Measurements from ENCODE around the gene CCDC40. TPM values are rescaled to one million over a fixed set of nuclear protein-coding genes. Genes with fewer than 3 reads are reported as not detected.
A peak's percentile ranks its signal among the peaks of the same experiment; 100 is the strongest.
"Not testable (repeated sequence)": the region's sequence is repeated elsewhere in the genome, so short reads cannot be mapped to it uniquely, and the experiment has no call there.

The CCDC40 gene
- polyA plus RNA-seq, 4 donors: 10.2 to 15.7 (median 12.9) TPM

DNA sequence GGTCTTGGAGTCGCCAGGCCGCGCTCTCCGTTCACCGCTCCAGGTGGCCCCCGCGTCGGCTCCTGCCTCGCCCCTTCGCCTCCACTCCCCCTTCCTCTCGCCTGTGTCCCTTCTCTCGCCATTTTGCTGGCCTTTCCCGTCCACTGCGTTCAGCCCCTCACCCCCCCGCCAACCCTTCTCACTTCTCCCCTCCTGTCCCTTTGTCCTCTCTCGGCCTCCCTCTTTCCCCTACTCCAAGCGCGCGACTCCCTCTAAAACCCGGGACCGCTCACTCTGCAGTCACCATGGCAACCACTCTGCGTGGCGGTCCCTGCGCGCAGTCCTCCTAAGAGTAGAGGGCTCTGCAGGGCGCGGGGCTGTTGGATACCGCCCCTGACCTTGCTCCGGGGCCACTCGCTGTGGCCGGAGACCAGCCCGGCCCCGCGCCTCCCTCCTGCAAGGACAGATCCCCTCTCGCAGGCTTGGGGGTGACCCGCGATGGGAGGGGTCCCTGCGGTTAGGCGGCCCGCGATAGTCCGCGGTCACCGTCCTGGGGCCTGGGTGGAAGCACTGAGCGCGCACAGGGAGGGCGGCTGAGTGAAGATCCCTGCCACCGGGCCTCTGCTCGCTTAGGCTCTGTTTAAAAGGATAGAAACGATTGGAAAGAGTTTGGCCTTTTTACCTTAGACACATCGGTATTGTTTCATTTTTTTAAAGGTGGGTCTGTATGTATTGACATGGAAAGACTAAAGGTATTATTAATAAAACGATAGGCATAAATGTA lies 454 bp downstream of the CCDC40 start:
- DNase-seq (ENCODE audit: low read depth in 4 of 4, low spot score in 3 of 4): no peak

DNA sequence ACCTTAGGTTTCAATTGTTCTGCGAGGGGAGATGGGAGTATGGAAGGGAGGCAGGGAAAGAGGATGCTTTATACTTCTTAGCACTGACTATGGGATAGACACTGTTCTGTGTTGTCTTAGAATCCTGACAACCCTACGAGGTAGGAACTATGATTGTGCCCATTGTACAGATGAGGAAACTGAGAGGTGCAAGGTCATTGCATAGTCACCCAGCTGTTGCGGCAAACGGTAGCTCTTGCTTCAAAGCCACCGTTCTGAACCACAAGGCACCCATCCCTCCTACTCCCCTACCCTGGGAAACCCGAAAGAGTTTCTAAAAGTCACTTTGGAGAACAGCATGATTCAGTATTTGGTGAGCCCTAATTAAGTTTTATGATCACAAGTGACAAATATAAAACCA lies 7.5 kb downstream of the CCDC40 start:
- no peak for DNase-seq (ENCODE audit: low read depth in 4 of 4, low spot score in 3 of 4)

DNA sequence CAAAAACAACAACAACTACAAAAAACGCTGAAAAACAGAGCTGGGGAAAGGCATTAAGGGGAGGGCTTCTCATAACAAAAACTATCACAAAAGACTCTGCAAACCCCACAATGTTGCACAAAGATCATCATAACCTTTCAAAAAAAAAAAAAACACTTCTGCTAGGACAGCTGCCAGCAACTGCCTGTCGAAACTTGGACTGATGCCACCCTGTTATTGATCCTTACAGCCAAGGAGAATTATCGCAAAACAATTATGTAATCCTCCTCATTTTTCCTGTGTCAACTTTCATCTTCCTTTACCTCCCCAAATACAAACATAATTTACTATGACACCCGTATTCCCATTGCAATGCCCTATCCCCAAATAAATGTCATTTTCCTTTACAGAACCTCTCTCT lies 9.3 kb downstream of the CCDC40 start:
- no peak for DNase-seq (ENCODE audit: low read depth in 4 of 4, low spot score in 3 of 4)

DNA sequence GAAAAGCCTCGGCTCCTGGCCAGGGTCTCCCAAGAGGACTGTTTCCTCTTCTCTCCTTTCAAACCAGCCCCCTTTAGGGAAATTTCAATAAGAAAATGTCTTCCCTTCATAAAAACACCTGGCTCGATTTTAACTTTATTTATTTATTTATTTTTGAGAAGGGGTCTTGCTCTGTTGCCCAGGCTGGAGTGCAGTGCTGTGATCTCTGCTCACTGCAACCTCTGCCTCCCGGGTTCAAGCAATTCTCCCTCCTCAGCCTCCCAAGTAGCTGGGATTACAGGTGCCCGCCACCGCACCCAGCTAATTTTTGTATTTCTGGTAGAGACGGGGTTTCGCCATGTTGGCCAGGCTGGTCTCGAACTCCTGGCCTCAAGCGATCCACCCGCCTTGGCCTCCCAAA lies 10.3 kb downstream of the CCDC40 start:
- DNase-seq (ENCODE audit: low read depth in 4 of 4, low spot score in 3 of 4): not testable (repeated sequence)

DNA sequence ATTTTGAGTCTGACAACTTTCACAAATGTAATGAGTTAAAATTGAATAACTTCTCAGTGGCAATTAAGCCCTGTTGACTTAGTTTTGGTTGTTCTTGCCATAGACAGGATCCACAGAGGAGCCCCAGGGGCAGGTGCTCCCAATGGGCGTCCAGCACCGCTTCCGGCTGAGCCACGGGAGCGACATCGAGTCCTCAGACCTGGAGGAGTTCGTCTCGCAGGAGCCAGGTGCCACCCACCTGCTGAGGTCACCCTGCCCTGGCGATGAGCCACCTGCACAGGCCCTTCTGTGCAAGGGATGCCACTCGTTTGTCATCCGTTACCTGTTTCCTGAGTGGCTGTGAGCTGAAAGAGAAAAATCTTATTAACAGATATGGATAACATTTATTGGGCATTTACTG lies 10.7 kb downstream of the CCDC40 start:
- DNase-seq (ENCODE audit: low read depth in 4 of 4, low spot score in 3 of 4): no peak

DNA sequence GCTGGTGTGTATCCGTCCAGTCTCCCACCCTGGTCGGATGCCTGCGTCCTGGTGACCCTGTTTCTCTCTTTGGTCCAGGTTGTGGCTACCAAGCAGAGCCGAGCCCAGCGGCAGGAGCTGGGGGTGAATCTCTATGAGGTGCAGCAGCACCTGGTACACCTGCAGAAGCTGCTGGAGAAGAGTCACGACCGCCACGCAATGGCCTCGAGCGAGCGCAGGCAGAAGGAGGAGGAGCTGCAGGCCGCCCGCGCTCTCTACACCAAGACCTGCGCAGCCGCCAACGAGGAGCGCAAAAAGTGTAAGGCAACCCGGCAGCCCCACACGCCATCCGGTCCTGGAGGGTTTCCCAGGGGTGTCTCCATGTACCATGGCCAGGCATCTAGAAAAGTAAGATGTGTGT lies 13.5 kb downstream of the CCDC40 start:
- no peak for DNase-seq (ENCODE audit: low read depth in 4 of 4, low spot score in 3 of 4)

DNA sequence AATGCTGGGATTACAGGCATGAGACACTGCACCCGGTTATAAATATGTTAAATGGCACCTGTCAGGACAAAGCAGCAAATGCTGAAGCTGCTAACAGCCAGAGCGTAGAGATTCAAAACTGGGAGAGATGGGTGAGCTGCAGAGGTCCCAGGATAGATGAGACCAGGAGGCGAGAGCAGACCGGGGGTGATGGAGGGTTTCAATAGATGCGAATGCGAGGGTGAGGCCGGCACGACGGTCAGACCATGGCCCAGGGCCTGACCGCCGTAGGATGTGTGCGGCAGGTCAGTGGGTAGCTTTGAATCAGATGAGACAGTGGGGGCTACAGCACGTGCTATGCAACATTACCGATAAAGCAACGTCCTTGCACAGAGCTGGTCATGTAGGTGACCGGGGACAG lies 14.3 kb downstream of the CCDC40 start:
- DNase-seq (ENCODE audit: low read depth in 4 of 4, low spot score in 3 of 4): no peak

DNA sequence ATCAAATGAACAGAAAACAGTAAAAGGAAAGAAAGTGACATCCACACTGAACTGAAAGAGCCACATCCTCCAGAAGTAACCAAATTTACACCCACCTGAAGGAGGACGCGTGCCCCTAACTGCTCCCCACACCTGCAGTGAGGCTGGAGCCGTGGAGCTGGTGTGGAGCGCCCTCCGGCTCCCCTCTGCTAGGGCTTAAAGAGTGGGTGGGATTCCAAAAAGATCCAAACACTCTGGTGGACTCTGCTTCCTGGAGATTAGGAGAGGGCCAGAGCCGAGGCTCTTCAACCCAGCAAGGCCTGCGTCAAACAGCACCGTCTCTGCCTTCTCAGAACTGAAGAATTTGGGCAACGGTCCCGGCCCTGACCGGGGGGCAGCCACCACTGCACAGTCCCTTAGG lies 15.2 kb downstream of the CCDC40 start:
- DNase-seq (ENCODE audit: low read depth in 4 of 4, low spot score in 3 of 4): no peak

DNA sequence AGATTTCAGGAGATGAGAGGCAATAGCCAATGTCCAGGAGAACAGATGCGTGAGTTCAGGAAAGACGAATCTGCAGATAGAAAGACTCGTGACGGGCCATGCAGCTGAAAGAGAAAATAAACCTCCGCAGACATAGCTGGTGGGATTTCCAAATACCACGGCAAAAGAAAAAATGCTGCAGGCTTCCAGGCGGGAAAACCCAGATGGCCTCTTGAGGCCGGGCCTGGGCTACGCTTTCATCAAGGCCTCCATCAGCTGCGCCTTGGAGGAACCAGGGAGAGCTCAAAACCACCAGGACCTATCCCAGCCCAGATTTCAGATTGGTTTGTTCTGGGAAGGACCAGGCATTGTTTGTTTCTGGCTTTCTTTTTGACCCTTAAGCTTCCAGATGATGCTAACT lies 16.7 kb downstream of the CCDC40 start:
- DNase-seq (ENCODE audit: low read depth in 4 of 4, low spot score in 3 of 4): no peak

DNA sequence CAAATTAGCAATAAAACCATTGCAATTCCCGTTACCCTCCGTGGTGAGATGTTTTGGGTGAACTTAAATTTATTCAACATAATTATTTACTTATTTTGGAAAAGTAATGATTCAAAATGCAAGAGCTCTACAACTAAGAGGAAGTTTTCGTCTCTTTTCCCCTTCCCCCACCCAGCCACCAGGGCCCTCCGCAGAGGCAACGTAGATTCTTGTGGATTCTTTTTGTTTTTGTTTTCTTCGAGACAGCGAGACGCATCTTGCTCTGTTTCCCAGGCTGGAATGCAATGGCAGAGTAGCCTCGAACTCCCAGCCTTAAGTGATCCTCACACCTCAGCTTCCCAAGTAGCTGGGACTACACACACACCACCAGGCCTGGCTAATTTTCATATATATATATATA lies 19.2 kb downstream of the CCDC40 start:
- DNase-seq (ENCODE audit: low read depth in 4 of 4, low spot score in 3 of 4): no peak

DNA sequence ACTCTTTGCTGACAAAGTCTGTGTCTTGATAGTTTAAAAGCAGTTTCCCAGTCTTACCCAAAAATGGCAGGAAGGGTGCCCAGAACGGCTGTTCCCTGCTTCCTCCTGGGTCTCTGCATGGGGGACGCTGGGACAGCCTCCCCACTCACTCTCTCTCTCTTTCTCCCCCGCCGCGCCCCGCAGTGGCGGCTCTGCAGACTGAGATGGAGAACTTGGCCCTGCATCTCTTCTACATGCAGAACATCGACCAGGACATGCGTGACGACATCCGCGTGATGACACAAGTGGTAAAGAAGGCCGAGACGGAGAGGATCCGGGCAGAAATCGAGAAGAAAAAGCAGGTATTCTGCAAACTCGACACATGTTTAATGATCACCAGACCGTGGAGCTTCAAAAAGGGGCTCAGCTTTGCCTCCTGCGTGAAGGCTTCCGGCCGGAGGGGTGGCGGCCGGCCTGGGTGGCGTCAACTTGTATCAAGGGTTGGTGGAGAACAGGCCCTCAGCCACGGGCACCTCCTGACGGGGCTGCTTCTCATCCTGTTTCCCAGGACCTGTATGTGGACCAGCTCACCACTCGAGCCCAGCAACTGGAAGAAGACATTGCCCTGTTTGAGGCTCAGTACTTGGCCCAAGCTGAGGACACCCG lies 22.0 kb downstream of the CCDC40 start:
- no peak for DNase-seq (ENCODE audit: low read depth in 4 of 4, low spot score in 3 of 4)

DNA sequence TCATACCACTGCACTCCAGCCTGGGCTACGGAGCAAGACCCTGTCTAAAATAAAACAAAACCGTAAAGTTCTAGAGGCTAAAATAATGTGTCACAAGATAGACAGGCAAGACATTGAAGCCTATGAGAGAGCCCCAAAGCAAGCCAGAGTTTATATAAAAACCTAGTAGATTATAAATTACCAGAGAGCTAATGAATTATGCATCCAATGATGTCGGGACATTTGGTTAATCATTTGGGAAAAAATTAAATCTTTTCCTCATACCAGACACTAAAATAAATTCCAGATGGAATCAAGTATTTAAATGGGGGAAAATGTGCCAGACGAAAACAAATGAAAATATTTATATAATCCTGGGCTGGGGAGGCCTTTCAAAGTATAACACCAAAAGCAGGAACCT lies 24.2 kb downstream of the CCDC40 start:
- no peak for DNase-seq (ENCODE audit: low read depth in 4 of 4, low spot score in 3 of 4)

DNA sequence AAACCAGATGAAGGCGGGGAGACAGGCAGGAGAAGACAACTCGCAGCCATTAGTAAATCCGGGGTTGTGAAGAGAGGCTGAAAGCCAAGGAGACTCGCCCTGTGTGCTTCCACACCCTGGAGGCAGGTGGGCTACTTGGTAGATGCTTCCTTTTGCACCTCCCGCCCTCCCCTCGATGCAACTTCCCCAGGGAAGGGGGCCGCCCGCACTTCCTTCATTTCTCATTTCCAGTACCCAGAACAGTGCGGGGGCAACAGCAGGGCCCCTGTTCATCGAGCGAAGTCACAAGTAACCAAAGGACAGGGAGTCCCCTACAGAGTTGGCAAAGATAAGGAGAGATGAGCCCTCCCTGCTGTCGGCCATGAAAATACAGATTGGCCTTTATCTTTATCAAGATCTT lies 25.0 kb downstream of the CCDC40 start:
- DNase-seq (ENCODE audit: low read depth in 4 of 4, low spot score in 3 of 4): no peak

DNA sequence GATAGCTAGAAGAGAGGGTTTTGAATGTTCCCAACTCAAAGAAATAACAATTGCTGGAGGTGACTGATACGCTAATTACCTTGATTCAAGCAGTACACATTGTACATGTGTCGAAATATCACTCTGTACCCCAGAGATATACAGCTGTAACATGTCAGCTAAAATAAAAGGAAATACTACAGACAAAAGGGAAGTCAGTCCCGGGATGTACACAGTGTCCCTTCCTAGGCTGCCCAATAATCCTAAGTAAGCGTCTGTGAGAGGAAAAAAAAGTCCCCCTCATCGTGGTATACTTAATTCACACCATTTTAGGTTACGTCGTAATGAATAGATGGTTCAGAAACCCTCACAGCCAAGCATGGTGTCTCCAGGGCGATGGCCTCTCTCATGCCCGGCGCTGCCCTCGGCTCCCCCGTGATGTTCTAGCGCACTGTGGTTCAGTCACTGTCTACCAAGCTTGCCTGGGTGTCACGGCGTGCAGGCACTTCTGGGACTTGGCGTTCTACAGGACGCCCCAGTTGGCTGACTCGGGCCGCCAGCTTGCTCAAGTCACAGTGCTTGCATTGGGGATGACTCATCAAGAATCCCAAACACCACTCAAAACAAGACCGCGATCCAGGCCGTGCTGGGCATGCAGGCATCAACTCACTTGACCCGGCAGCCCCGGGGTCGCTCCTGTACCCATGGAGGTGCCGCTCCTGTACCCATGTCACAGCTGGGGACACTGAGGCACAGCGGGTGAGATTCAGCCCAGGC lies 27.6 kb downstream of the CCDC40 start:
- no peak for DNase-seq (ENCODE audit: low read depth in 4 of 4, low spot score in 3 of 4)

DNA sequence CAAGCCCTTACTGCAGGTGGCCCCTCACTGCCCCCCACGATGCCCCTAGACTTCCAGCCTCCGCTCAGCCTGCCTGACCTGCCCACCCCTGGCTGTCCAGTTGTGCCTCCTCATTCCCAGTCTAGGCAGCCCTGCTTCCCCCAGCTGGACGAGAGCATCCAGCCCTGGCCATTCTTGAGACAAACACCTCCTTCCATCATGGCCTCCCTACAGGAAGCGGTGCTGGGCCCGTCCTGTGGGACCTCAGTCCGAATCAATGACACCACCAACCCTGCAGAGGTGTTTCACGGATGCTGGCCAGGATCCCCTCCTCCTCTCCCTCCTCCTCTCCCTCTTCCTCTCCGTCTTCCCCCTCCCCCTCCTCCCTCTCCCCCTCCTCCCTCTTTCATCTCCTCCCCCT lies 28.3 kb downstream of the CCDC40 start:
- no peak for DNase-seq (ENCODE audit: low read depth in 4 of 4, low spot score in 3 of 4)

DNA sequence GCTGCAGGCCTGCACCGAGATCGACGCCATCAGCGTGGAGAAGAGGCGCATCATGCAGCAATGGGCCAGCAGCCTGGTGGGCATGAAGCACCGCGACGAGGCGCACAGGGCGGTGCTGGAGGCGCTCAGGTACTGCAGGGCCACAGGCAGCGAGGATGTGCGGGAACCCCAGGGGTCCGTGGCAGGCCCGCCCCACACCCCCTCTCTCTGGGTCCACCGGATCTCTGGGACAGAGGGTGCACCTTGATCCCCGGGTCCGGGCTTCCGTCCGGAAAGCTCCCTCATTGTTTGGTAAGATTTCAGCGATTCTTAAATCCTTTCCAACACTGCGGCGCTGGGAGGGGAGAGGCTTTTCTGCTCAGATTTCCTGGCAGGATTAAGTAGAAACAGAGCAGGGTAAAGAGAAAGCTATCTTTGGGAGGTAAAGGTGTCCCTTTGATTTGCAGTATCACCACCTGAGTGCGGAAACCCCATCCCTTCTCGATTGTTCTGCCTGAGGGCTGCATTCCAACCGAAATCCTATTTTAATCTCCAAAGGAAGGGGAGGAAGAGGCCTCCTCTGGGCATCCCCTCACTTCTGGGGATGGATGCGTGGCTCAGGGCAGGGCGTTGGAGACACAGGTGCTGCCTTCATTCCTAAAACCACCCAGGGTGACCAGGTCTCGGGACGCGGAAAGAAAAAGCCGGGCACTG lies 29.2 kb downstream of the CCDC40 start:
- DNase-seq (ENCODE audit: low read depth in 4 of 4, low spot score in 3 of 4): no peak

DNA sequence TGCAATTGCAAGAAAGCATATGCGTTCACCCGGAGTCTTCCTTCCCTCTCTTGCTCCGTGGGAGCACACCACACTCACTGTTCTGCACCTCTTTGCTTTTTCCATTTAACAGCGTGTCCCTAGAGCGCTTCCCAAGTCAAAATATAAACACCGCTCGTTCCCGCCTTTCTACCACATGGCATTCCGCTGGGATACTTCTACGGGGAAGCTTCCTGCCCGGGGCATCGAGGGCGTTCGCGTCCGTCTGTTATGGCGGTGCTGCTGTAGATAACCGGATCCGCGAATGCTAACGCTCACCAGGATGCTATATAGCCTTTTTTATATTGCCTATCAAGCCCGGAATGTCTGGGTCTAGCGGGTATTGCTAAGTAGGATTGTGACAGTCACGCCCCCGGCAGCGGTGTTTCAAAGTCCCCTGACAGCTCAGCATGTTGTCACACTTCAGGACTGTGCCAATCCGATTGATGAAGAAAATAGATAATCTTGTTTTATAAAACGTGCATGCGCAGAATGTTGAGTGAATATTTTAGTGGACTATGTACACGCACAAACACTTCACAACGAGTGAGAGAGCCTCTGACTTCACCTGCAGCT lies 31.0 kb downstream of the CCDC40 start:
- no peak for DNase-seq (ENCODE audit: low read depth in 4 of 4, low spot score in 3 of 4)

DNA sequence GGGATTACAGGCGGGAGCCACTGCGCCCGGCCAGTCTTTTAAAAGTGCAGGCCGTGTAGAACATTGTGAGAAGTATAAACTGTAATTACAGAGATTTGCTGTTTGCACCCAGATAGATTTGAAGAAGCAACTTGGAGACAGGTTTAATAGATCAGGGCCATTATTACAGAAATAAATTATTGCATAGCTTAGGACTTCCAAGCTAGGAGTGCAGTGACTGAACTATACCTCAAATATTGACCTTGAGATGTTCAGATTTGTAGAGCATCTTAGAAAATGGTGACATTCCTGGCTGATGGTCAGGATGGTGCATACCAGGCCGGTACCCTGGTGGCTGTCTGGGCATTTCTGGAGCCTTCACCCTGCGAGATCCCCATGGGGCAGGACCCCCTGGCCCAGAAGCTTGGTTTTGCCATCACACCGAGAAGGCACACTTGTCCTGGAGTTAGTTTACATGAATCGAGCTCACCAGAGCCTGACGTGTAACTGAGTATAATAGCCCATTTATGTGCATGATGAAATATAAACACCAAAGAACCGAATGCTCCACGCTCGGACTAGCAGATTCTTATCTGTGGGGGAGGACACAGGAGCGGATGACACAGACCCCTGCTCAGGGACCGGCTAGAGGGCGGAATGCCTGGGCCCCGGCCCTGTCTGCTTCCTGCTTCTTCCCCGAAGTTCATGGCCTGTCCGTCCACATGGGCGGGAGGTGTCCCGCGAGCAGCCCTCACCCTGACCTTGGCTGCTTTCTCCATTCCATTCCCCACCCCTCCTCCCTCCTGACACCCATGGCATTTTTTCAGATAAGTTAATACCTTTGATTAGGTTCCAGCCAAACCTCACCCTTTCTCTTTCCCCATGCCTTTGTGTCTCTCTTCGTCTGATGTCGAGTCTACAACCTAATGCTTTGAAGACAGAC lies 32.1 kb downstream of the CCDC40 start:
- DNase-seq (ENCODE audit: low read depth in 4 of 4, low spot score in 3 of 4): peak in 1 of 4 donors; percentile 49

DNA sequence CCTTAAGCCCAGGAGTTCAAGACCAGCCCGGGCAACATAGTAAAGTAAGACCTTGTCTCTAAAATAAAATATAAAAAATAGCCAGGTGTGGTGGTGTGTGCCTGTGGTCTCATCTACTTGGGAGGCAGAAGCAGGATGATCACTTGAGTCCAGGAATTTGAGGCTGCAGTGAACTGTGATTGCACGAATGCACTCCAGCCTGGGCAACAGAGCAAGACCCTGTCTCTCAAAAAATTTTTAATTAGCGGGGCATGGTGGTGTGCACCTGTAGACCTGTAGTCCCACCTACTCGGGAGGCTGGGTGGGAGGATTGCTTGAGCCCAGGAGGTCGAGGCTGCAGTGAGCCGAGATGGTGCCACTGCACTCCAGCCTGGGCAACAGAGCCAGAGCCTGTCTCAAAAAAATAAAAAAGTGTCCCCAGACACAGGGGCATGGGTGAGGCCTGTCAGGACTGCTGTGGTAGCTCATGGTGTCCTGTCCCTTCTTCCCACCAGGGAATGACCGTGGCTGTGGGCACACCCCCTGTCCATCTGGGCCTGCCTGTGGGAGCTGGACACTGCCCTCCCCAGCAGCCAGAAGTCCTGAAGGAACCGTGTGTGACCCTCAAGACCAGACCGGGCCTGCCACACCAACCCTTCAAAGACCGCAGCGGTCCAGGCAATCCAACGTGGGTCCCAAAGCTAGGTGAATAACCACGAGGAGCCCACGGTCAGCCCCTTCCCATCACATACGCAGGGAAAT lies 34.1 kb downstream of the CCDC40 start:
- DNase-seq (ENCODE audit: low read depth in 4 of 4, low spot score in 3 of 4): no peak

Measured in right renal pelvis (tissue), 4 donors.